DMS153 (cell line): Measurements from ENCODE around the gene PTPRG.
A peak's percentile ranks its signal among the peaks of the same experiment; 100 is the strongest.
"Not testable (repeated sequence)": the region's sequence is repeated elsewhere in the genome, so short reads cannot be mapped to it uniquely, and the experiment has no call there.

Experiments used
- DNase-seq: peaks from one replicate; lab custom pipeline; 2025; lab: John Stamatoyannopoulos, UW

PTPRG gene

DNA sequence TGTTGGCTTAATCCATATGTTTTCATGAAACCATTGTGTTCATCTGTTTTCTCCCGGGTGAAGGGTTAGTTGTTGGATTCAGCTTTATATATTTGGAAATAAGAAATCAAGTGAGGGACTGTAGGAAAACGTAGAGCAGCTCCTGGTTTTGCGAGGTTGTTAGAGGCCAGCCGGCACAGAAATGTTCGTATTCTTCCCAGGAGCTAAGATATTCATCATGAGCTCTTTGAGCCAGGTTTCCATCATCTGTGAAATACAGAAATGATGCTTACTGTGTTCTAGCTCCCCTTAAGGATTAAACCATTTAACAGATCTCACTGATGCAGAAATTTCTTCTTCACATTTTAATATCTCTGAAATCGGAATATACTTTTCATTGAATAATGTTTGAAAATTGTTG is 235.5 kb downstream of the PTPRG start:
- no peak for DNase-seq

DNA sequence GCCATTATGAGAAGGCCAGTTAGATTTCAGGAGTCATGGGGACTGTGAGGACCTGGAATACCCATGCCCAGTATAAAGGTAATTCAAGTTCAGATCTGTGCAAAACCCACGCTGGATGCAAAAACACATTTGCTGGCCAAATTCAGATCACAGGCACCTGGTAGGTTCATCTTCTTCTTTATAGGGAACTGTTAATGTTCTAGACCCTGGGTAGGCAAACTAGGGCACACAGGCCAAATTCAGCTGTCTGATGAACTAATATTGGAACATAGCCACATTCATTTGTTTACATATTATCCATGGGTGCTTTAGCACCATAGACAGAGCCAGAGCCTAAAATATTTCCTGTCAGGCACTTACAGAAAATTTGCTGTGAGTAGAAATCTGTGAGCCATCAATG is 241.4 kb downstream of the PTPRG start:
- peak; percentile 1 for DNase-seq

DNA sequence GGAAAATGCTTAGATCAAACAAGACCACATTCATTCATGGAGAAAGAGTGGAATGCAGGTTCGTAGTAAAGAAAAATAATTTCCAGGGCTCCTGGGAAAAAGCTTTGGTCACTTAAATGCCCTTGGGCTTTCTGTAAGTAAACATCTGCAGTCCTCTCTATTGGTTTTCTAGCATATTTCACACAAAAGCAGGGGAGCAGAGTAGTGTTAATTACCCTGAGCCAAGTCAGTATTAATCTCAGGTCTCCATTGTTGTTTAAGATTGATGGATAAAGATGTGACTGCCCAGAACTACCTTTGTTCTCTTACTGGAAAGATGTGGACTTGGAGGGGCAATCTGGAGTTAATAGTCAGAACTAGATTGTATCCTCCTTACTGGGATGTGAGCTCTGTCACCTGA is 242.6 kb downstream of the PTPRG start:
- no peak for DNase-seq

DNA sequence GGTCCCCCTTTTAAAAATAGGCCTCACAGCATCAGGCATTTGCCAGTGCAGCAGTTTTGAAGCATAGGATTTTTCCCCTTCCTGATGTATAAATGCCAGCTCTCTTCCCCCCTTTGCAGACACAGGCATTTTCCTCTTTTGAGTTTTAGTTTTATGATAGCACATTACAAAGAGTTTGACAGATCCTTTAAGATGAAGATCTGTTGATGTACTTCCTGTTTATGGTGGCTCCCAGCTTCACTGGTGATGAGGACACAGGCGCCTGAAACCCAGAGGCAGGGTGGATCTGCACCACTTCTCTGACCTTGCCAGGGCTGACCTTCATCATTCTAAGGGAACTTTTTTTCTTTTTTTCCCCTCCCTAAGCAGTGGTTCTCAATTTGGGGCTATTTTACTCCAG is 243.4 kb downstream of the PTPRG start:
- no peak for DNase-seq

DNA sequence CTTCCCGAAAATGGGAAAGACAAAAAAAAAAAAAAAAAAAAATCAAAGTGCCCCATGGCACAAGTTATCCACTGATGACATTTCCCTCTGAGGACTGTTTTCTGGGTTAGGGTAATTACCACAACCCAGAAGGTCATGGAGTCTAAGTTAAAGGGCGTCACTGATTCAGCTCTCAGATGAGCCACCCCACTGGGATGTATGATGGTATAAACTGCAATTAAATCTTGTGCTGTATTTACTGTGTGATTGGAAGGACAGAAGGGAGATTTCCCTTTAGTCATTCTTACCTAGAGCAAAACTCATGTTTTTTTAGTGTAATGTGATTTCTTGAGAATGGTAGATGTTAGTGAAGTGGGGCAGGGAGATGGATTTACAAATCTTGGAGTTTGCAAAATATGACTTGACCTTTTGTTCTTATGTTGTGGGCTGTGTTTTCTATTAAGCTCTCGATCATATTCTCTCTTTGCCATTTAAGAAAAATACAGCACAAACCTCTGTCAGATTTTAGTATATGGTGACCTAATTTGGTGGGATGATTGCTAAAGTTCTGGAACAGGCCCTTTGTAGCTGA is 244.2 kb downstream of the PTPRG start:
- no peak for DNase-seq

DNA sequence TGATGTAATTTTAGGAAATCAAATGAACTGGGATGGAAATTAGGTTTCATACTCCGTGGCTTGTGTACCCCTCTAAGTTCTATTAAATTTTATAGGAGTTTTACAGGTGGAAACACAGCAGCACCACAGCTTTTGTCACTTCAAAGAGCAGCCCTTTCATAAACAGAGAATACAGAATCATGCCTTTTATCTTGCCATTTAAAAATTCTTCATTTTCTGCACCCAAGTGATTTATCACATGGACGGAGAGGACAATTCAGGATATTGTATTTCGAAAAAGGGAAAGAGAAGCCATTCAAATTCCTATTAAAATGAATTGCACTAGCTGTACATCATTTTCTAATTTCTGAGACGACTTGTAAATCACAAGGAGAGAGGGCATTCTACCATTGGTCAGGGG is 245.4 kb downstream of the PTPRG start:
- no peak for DNase-seq

DNA sequence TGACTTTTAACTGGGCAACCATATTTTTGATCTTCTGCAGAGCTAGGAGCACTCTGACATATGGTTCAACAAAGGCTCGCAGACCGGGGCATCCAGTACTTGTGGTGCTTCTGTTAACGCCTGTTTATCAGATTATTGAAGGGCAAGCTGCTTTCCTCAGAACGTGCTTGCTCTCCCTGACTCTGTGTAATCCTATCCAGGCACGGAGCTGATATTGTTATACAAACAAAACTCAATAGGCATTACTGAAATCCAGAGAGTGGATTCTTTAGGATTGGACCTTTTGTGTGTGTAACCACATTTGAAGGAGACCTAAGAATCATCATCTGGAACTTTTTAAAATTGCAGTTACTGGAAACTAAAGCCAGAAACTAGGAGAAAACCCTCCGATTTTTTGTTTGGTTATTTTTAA is 246.5 kb downstream of the PTPRG start:
- peak; percentile 34 for DNase-seq

DNA sequence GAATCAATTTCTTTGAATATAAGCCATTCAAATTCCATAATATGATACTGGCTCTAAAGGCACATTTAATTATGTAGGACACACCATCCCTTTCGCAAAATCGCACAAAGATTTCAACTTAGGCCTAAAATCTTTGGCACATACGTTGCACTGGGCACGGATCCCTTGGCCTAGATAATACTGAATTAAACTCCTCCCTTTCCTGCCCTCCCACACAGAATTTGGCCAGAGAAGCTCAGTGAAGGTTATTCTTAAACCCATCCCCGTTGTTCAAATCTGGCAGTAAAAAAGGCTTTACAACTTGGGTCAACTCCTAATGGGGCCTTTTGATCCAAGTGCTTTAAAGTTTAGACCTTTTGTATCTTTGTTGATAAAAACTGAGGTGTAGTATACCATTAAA is 247.2 kb downstream of the PTPRG start:
- DNase-seq: no peak

DNA sequence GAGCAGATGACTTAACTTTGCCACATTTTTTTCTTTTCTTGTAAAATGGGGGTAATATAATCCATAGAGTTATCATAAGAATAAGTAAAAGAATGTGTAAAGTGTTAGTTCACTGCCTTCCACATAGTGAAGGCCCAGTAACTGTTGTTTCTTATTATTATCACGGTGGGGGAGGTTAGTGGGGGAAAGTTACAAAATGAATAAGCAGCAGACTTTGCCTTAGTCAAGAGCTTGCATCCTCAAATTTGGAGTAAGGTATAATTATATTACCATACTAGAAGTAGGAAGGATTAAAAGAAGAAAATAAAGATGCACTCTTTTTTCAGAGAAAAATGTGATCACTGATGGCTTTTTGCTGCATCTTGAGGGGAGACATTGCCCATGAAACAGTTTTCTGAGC is 247.6 kb downstream of the PTPRG start:
- DNase-seq: no peak

DNA sequence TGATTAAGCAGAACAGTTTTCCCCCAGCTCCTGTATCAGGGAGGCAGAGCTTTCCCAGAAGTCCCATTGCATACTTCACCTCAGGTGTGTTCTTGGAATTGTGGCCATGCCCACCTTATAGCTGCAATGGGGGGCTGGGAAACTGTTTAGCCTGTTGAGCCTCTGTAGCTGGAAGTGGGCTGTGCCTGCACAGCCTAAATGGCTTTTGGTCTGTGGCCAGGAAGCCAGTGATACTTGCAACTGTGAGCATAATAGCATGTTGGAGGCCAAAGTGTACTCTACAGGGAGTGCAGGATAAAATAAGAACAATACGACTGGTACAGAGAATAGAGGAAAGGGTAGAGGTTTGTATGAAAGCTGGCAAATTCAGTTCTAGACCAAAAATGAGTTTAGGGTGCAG is 248.5 kb downstream of the PTPRG start:
- DNase-seq: peak; percentile 35

DNA sequence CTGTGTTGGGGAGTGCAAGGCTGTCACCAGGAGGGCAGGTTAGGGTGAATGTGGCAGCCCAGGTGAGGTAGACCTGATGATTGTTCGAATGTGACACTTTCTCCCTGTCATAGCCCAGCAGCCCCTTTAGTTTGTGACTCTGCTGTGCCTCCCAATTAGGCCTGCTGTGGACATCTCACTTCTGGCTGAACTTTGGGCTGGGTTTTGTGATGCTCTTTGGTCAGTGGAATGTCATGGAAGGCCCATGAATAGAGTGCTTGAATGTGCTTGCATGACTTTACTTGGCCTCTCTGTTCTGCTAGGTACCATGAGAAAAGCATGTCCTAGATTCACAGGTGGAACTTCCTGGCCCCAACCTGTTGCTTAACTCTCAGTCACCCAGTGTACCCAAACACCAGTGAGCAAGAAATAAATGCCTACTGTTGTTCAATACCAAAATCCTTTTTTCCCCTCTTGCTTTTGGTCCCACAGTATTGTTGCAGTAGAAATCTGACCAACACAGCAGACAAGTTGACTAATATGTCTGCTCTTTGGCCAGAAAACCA is 249.7 kb downstream of the PTPRG start:
- no peak for DNase-seq

DNA sequence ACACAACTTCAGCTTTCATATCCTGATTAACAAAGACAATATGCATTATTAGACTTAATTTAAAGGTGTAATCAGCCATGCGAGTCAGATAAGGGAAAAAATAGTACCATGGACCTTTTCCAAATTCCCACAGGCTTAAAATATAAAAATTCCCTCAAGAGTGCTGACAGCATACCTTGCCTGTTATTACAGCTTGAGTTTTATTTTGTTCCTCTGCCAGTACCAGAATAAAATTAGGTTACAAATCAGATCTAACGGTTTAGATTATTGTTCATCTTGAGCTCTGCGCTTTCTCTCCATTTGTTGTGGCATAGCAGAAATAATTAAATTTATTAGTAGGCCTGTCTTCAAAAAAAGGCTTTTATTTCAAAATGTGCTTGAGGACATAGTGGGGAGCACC is 250.3 kb downstream of the PTPRG start:
- no peak for DNase-seq

DNA sequence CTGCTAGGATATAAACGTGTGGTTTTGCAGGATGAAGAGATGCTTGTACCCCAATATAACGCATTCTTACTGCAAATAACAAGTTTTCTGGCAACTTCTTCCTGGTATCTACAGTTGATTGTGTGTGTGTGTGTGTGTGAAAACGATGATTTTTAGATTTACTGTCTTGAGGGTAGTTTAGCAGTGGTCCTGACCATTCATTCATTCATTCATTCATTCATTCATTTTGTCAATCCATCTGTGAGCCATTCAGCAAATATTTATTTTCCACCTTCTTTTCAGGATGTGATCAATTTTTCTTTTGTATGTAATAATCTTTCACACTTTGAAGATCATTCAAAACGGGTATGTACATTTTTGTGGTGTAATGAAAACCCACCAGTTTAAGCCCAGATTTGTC is 250.7 kb downstream of the PTPRG start:
- no peak for DNase-seq

DNA sequence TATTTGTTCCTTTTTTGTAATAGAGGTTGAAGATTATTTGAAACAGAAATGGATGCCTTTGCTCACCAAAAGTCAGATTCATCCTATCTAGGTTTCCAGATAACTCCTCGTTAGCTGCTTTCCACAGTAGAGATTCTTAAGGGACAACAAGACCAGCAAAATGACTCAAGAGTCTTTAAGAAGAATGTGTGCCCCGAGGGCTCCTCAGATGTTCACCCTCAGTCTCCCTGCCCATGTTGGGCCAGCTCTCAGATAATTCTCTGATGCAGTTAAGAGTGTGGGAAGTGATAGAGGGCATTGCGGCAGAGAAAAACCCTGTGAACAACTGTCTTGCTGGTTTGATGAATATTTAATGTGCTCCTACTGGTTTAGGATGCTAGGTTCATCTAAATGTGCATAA is 251.1 kb downstream of the PTPRG start:
- DNase-seq: no peak

DNA sequence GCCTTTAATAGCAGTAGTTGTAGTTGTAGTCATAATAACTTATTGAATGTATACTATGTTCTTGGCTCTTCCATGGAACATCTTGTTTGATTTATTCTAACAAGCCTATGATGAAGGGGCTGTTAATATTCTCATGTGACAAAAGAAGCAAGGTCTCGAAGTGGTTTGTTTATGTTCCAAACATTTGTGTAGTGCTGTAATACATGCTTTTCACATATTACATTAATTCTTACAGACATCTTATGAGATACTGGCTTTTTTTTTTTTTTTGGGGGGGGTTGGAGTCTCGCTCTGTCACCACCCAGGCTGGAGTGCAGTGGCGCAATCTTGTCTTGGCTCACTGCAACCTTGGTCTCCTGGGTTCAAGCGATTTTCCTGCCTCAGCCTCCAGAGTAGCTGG is 252.3 kb downstream of the PTPRG start:
- DNase-seq: no peak

DNA sequence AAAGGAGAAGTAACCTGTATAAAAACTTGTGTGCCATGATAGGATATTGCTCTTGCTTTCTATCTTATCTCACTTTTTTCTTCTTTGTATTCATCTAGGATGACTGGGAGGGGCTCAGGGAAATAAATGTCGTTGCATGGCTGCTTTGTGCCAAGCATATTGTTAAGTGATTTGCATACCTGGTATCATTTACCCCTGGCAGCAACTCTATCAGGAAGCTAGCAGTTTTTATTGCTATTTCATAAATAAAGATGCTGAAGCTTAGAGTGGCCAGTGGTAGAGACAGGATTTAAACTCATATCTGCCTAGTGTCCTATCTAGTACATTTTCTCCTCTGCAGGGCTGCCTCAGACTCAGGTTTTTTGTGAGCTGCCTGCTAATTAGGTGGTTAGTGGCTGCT is 253.3 kb downstream of the PTPRG start:
- no peak for DNase-seq

DNA sequence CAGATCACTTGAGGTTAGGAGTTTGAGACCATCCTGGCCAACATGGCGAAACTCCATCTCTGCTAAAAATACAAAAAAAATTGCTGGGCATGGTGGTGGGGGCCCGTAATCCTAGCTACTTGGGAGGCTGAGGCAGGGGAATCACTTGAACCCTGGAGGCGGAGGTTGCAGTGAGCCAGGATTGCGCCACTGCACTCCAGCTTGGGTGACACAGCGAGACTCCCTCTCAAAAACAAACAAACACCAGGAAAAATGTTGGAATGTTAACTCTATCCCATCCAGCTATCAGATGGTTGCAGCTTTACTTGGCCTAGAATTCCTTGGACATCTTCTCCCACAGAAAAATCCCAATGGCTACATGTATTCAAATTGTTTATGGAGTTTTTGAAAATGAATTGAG is 254.9 kb downstream of the PTPRG start:
- DNase-seq: not testable (repeated sequence)

DNA sequence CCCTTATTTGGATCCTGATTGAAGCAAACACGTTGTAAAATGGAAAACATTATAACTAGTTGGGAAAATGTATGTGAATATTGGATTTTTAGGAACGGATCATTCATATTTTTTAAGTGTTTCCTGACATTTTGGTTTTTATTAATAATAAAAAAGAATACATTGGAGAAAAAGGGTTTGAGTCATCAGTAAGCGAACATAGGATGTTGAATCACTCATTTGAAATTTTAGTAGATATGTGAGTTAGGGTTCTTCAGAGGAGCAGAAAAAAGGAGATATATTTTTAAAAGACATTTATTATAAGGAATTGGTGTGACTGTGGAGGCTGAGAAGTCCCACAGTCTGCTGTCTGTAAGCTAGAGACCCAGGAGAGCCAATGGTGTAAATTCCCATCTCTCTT is 258.5 kb downstream of the PTPRG start:
- no peak for DNase-seq

DNA sequence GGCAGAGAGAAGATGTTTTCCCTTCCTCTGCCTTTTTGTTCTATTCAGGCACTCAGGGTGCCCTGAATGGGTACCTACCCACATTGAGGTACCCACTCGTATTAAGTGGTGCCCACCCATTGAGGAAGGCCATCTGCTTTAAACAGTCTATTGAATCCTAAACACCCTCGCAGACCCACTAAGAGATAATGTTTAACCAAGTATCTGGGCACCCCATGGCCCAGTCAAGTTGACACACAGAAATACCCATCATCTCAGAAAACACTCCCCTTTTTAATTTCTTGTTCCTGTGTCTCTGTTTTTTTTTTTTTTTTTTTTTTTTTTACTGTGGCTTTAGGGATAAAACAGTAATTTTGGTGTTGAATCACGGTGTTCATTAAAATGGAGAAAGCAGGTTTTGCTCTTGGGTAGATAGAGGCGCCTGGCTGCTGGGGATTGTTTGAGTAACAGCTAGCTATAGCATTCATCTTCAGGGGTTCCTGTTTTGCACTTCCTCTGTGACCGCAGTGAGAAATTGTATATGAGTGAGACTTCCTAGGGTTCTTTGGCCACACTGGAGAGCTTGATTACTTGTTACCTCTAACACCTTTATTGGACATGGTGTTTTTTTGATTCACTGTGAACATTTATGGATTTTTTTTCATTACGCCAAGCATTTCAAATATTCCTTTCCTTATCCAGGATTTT is 259.1 kb downstream of the PTPRG start:
- DNase-seq: no peak

DNA sequence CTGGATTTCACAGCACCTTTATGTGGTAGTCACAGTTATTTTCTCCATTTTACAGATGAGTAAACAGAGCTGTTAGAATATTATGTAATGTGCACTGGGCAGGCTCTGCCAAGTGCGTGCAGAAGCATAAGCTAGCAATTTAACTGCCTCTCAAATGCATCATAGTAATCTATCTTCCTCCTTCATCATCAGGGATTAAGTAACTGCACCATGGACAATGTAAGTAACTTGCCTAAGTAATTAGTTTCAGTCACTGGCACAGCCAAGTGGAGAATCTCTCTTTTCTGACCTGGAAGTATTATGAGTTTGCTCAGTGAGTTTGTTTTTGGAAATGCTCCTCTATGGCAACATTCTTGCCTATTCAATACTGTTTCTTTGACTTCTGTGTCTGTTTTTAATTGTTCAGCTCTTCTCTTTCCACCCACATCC is 260.5 kb downstream of the PTPRG start:
- no peak for DNase-seq

DNA sequence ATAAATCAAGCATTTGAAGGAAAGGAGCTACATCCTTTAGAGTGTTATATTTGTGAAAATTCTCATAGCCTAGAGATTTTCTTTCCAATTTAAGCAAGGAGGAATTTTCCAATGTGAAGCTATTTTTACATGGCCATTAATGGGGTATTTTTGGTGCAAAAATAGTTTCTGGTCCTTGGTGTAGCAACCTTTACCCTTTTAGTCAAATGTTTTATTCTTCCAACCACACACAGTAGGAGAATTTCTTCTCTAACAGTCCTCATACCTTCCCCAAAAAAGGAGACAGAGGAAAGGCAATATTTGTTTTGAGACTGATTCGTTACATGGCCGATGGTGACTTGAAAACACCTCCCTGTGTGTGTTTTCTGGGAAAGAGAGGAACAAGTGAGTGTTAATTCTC is 261.2 kb downstream of the PTPRG start:
- DNase-seq: no peak

DNA sequence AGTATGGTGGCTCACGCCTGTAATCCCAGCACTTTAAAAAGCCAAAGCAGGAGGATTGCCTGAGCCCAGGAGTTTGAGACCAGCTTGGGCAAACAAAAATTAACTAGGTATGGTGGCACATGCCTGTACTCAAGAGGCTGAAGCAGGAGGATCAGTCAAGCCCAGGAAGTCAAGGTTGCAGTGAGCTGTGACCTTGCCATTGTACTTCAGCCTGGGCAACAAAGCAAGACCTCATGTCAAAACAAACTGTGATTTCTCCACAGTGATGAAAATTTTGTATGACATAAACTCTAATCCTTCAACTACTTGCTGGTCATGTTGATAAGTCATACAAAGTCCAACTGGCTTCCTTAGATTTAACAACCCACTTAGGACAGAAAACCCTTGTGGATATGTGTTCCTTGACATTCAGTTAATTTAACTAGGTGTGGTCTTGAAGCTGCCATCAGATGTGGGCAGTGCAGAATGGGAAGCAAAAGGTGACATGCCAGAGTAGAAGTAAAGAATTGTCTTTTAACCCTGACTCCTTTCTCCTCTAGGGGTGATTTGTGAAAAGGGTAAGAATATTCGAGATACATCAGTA is 263.3 kb downstream of the PTPRG start:
- DNase-seq: no peak

DNA sequence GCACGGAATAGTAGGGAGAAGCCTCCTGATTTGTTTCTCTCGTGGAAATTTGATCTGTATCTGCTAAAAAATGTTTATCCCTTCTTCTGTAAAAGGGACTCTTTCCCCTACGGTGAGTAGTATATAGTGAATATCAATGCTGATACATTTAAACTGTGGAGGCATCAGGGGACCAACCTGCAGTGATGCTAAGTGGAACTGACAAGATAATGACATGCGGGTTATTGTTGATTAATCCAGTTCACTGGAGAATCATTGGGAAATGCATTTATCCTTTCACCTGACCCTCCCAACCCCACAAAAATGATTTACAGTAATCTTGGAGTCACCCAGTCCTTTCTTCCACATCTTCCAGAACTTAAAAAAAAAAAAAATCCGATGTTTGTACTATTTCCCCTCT is 264.8 kb downstream of the PTPRG start:
- no peak for DNase-seq
